ENCODE data around the gene C4A. TPM values are rescaled to one million over a fixed set of nuclear protein-coding genes. Genes with fewer than 3 reads are reported as not detected.
"Not testable (repeated sequence)": the region's sequence is repeated elsewhere in the genome, so short reads cannot be mapped to it uniquely, and the experiment has no call there.

The C4A gene
- total RNA-seq, 1 donor from 2014 or later = 32.6 TPM

DNA sequence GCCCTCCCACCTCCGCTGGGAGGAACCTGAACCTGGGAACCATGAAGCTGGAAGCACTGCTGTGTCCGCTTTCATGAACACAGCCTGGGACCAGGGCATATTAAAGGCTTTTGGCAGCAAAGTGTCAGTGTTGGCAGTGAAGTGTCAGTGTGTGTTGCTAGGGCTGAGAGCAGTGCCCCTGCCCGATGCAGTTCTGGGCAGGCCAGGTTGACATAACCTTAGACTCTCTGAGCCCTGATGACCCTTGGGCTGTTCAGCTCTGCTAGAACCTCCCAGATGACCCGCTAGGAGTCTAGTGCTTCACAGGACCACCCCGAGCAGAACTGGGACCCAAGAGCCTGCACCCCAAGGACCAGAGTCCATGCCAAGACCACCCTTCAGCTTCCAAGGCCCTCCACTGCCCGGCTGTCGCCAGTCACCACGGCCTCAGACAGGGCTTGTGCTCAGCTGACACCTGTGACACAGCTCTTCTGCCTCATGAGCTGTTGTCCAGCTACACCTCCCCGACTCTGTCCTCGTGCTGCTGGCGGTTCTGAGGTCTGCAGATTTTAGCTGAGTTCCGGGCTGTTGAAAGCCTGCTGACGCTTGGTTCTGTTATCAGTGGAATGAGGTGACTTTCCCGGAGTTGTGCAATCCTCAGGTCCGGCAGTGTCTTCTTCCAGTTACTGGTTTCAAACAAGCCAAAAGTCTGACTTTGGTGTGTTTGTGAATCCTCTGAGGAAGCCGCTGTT, 53.6 kb downstream of the C4A start:
- DNase-seq = not testable (repeated sequence)

DNA sequence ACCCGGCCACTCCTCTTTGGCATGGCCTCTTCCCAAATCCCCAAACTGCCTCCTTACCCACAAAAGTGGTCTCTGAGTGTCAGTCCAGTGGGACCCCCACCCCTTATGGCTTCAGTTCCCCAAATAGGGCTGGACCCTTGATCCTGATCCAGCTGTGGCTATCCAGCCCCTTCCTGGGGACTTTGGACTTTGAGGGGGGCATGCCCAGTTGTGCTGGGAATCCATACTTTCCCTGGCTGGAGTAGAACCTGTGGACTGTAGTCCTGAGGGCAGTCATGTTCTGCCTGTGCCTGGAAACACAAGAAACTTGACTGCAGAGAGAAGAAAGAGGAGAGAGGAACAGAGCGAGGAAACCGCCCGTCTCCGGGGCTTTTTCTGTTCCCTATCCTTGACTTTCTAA, 55.3 kb downstream of the C4A start:
- DNase-seq = not testable (repeated sequence)

DNA sequence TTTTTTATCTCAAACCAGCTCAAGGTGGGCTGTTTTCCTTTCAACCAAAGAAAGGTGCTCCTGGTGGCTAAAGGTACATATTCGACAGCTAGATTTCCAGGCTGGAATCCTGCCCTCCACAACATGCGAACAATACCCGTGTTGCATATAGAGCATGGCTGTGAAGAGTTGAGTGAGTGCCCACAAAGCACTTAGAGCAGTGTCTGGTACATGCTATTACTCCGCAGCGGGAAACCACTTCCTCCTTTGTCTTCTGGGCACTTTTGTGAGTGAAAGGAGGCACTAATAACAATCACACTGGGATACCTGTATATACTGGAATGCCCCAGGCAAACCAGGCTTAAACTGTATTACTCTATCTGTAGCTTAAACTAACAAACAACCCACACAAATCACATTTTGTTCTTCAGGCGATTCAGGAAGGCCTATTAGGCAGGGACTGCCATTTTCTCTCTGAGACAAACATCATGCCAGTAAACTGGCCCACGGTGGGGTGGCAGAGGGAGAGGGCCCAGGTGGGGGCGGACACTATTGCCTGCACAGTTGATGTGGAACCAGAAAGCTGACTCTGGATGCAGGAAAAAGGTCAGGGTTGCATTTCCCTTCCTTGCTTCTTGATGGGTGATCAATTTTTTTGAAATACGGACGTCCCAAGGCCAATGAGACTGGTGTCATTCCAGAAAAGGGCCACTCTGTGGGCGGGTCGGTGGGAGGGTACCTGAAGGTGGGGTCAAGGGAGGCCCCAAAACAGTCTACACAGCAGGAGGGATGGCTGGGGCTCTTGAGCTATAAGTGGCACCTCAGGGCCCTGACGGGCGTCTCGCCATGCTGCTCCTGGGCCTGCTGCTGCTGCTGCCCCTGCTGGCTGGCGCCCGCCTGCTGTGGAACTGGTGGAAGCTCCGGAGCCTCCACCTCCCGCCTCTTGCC, 56.0 kb downstream of the C4A start, which contains the start of gene CYP21A2:
Gene CYP21A2 (plus strand): TSS at position 818 of the 927 bp plus-strand sequence. CDS start 8 bp downstream, at position 826.
- not testable (repeated sequence) for DNase-seq

DNA sequence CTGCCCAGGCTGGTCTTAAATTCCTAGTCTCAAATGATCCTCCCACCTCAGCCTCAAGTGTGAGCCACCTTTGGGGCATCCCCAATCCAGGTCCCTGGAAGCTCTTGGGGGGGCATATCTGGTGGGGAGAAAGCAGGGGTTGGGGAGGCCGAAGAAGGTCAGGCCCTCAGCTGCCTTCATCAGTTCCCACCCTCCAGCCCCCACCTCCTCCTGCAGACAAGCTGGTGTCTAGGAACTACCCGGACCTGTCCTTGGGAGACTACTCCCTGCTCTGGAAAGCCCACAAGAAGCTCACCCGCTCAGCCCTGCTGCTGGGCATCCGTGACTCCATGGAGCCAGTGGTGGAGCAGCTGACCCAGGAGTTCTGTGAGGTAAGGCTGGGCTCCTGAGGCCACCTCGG, 57.0 kb downstream of the C4A start:
- DNase-seq = not testable (repeated sequence)

DNA sequence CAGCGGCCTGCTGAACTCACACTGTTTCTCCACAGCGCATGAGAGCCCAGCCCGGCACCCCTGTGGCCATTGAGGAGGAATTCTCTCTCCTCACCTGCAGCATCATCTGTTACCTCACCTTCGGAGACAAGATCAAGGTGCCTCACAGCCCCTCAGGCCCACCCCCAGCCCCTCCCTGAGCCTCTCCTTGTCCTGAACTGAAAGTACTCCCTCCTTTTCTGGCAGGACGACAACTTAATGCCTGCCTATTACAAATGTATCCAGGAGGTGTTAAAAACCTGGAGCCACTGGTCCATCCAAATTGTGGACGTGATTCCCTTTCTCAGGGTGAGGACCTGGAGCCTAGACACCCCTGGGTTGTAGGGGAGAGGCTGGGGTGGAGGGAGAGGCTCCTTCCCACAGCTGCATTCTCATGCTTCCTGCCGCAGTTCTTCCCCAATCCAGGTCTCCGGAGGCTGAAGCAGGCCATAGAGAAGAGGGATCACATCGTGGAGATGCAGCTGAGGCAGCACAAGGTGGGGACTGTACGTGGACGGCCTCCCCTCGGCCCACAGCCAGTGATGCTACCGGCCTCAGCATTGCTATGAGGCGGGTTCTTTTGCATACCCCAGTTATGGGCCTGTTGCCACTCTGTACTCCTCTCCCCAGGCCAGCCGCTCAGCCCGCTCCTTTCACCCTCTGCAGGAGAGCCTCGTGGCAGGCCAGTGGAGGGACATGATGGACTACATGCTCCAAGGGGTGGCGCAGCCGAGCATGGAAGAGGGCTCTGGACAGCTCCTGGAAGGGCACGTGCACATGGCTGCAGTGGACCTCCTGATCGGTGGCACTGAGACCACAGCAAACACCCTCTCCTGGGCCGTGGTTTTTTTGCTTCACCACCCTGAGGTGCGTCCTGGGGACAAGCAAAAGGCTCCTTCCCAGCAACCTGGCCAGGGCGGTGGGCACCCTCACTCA, 57.7 kb downstream of the C4A start:
- DNase-seq = not testable (repeated sequence)

- not testable (repeated sequence) for DNase-seq
These were observed 58.6 kb downstream of the C4A start for GRCh38 chr6:32040299-32041049.

DNA sequence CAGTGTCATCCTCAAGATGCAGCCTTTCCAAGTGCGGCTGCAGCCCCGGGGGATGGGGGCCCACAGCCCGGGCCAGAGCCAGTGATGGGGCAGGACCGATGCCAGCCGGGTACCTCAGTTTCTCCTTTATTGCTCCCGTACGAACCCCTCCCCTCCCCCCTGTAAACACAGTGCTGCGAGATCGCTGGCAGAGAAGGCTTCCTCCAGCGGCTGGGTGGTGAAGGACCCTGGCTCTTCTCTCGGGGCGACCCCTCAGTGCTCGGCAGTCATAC, 59.1 kb downstream of the C4A start:
- not testable (repeated sequence) for DNase-seq

GRCh38 chr6:32041385-32041784, 59.5 kb downstream of the C4A start:
- not testable (repeated sequence) for DNase-seq

DNA sequence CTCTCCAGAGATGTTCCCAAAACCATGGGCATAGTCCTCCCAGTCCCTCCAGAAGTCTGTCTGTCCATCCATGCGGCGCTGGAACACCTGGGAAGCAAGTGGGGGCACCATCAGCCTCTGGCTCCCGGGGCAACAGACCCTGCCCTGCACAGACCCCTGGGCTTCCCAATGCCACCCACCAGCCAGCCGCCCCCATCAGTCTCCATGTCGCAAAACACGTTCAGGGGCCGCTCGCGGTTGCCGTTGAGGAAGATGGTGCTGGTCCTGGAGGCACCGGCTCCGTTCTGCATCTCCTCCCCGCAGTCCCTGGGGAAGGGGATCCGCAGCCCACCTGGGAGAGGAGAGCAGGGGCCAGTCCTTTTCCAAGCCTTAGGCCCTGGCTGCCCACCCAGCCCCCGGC, 60.4 kb downstream of the C4A start:
- DNase-seq = not testable (repeated sequence)

DNA sequence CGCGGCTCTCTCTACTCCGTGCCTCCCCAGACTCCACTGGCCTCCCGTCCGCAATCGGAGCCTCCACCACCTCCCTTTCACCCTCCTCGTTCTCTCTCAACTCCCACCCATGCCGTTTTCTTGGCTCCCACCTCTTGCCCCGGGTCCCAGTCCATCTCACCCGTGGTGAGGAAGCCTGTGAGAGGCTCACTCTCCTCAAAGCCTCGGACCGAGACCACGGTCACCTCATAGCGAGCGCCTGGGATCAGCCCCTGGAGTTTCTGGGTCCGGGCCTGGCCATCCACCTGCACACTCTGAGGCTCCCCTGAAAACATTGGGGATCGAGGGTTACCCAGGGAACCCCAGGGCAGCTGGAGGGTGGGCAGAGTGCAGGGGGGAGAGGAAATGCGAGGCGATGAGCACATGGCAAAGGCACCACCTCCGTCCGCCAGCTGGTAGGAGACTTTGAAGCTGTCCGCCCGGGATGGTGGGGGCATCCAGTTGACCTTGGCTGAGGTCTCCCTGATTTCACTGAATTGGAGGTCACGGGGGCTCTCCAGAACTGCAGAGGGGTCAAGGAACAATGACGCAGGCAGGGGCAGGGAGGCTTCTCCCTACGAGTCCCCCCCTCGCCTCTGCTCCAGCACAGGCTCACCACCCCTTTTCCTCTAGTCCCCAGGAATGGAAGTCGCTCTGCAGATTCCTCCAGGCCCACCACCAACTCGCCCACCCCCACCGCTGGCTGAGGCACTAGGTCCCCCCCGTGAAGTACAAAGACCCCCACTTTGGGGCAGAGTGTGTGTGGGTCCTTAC, 61.9 kb downstream of the C4A start:
- DNase-seq = not testable (repeated sequence)

DNA sequence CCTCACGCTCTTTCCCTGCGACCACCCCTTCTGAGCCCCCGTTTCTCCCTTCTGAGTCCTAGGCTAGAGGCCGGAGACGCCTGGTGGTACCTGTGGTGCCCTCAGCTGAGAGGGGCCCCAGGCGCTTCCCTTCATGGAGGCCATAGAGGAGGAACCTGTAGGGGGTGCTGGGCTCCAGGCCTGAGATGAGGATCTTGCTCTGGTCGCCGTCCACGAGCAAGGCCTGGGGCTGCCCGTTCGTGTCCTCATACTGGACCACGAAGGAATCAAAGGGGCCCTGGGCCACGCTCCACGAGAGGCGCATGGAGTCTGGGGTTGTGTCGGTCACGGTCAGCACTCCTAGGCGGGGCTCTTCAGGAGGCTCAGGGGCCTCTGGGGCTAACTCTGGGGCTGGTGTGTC, 63.1 kb downstream of the C4A start:
- not testable (repeated sequence) for DNase-seq

- no peak for DNase-seq
These were observed 64.1 kb downstream of the C4A start for GRCh38 chr6:32045811-32046449.

DNA sequence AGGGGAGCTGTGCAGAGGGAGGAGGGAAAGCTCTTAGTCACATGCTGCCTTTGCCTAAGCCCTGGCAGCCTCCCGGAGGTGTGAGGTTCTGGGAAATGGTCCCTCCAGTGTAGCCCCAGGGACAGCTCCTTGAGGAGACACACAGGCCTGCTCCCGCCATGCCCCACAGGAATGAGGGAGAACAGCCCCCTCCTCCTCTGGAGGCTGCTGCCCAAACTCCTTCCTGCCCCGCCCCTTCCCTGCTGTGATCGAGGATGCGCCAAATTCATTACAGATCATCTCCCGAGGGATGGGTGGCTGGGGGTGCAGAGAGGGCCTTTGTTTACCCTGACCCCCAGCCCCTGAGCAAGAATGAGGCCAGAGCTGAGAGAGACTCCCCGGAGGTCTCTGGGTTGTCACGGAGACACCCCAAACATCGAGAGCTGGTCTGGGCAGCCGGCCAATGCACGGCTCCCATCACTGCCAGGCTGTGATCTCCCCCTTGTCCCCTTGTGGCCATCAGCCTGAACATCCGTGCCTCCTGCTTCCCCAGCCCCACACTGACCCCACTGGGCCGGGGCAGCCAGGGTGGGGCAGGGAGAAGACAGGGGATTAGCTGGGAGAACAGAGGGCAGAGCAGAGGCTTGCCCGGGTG, 64.7 kb downstream of the C4A start:
- peak; percentile 61 for DNase-seq

GRCh38 chr6:32047084-32047478, 65.2 kb downstream of the C4A start:
- DNase-seq = peak; percentile 36

GRCh38 chr6:32047539-32047854, 65.6 kb downstream of the C4A start:
- peak; percentile 11 for DNase-seq

- DNase-seq = peak; percentile 72
These were observed 66.3 kb downstream of the C4A start for GRCh38 chr6:32047855-32048766.

GRCh38 chr6:32049149-32049548, 67.3 kb downstream of the C4A start:
- DNase-seq = not testable (repeated sequence)

DNA sequence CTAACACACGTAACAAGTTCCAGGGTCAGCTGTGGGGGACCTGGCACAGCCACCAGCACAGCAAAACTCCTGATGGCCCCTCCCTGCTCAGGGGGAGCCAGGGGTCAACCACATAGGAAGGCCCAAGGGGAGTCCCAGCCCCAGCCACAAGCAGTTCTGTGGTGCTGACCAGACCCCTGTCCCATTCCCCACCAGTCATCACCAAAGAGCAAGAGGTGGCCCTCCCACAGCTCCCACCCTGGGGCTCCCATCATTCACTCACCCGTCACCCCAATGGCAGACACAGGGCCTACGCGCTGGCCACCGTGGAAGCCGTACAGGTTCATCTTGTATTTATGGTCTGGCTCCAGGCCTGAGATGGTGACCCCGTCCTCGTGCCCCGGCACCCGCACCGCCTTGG, 67.9 kb downstream of the C4A start:
- DNase-seq = not testable (repeated sequence)

DNA sequence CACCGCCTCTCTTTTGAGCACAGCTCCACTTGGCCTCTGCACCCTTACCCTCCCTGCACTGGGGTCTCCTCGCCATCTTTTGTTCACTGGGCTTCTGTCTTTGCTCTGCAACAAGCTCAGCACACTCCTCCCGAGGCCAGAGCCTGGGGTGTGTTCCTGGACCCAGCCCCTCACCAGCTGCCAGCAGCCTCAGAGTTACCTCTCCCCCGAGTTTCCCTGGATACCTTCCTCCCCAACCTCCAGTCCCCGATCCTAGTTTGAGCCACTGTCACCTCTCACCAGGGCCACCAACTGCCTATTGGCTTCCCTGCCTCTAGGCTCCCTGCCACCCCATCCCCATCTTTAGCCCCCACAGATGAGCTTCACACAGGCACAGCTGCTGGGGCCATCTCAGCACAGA, 68.7 kb downstream of the C4A start:
- DNase-seq = no peak

Data from tongue (tissue), 2 donors.